IMR-90 (cell line): ENCODE data around the gene PDCD1LG2. TPM values are rescaled to one million over a fixed set of nuclear protein-coding genes. Genes with fewer than 3 reads are reported as not detected.

ENCODE experiments used
- ATAC-seq: fragments of 200-7000 bp; cut with Tn5 transposase; 2 replicates; pipeline ENCODE4 v1.9.1; 2020; ENCODE audit warnings: low read depth, mild to moderate bottlenecking, moderate library complexity
- BruUV-seq: library from RNA; stranded (reverse); fragments of 400-500 nt; replicated peaks from 2 replicates; lab custom pipeline; 2021; lab: Mats Ljungman, UMichigan
- CTCF ChIA-PET: fragments of 300-600 bp; formaldehyde crosslinking; extraction: SDS; loops from one replicate; lab custom pipeline; 2021; ENCODE audit warnings: antibody characterized with exemption; lab: Yijun Ruan, JAX
- POLR2A ChIA-PET: fragments of 300-600 bp; sonication (Branson Sonifier 250); formaldehyde crosslinking; loops from one replicate; lab custom pipeline; 2022; ENCODE audit warnings: antibody characterized with exemption; ENCODE audit not compliant: unreplicated experiment; lab: Charles Lee
- DNase-seq: peaks from one replicate; pipeline ENCODE4 v3.0.0; 2013
- H2AFZ ChIP-seq: replicated peaks from 2 replicates; pipeline ENCODE3; 2013; ENCODE audit warnings: low read length, mild to moderate bottlenecking; ENCODE audit not compliant: poor library complexity
- H2AK5ac ChIP-seq: 2 replicates; pipeline ENCODE4 v1.6.1; 2013; ENCODE audit warnings: low read depth, low read length, inconsistent platforms
- H2AK9ac ChIP-seq: replicated peaks from 2 replicates; pipeline ENCODE3; 2013; ENCODE audit warnings: mild to moderate bottlenecking, low read depth, low read length, moderate library complexity; ENCODE audit not compliant: poor library complexity
- H2BK120ac ChIP-seq: 2 replicates; pipeline ENCODE4 v1.6.1; 2013; ENCODE audit warnings: low read depth, low read length, inconsistent platforms
- H2BK15ac ChIP-seq: 3 replicates; pipeline ENCODE4 v1.6.1; 2013; ENCODE audit warnings: low read depth, low read length, inconsistent platforms
- H2BK20ac ChIP-seq: 2 replicates; pipeline ENCODE4 v1.6.1; 2013; ENCODE audit warnings: low read depth, mild to moderate bottlenecking, inconsistent platforms, low read length, moderate library complexity
- H2BK5ac ChIP-seq: 2 replicates; pipeline ENCODE4 v1.6.1; 2013; ENCODE audit warnings: mild to moderate bottlenecking, low read depth, low read length, inconsistent platforms; ENCODE audit not compliant: poor library complexity, severe bottlenecking
- H3K14ac ChIP-seq: replicated peaks from 2 replicates; pipeline ENCODE4 v1.6.1; 2013; ENCODE audit warnings: low read depth, low read length, inconsistent platforms
- H3K18ac ChIP-seq: 2 replicates; pipeline ENCODE4 v1.6.1; 2013; ENCODE audit warnings: low read depth, low read length, control low read depth
- H3K23ac ChIP-seq: 2 replicates; pipeline ENCODE4 v1.6.1; 2013; ENCODE audit warnings: low read depth, low read length, inconsistent platforms
- H3K27ac ChIP-seq: 2 replicates; pipeline ENCODE4 v1.5.1; 2013; ENCODE audit warnings: mild to moderate bottlenecking, control low read depth, low read length; ENCODE audit not compliant: insufficient read depth
- H3K27me3 ChIP-seq: 2 replicates; pipeline ENCODE4 v1.6.1; 2013; ENCODE audit warnings: low read length; ENCODE audit not compliant: control insufficient read depth, insufficient read depth
- H3K36me3 ChIP-seq: 2 replicates; pipeline ENCODE4 v1.6.1; 2013; ENCODE audit warnings: low read length, mixed read lengths; ENCODE audit not compliant: control insufficient read depth, insufficient read depth
- H3K4ac ChIP-seq: 2 replicates; pipeline ENCODE4 v1.6.1; 2013; ENCODE audit warnings: low read depth, low read length, inconsistent platforms
- H3K4me1 ChIP-seq: 2 replicates; pipeline ENCODE4 v1.6.1; 2013; ENCODE audit warnings: low read length, mixed read lengths; ENCODE audit not compliant: control insufficient read depth, insufficient read depth
- H3K4me2 ChIP-seq: 2 replicates; pipeline ENCODE4 v1.6.1; 2013; ENCODE audit warnings: low read depth, mild to moderate bottlenecking, control low read depth, low read length, moderate library complexity
- H3K4me3 ChIP-seq: 2 replicates; pipeline ENCODE4 v1.5.1; 2013; ENCODE audit warnings: low read depth, mild to moderate bottlenecking, control low read depth, low read length, moderate library complexity; ENCODE audit not compliant: insufficient read depth
- H3K56ac ChIP-seq: 2 replicates; pipeline ENCODE4 v1.6.1; 2013; ENCODE audit warnings: low read length, inconsistent platforms; ENCODE audit not compliant: insufficient read depth; ENCODE audit errors: extremely low read depth
- H3K79me1 ChIP-seq, 2 experiments: 2 replicates each; pipeline ENCODE4 v1.6.1; 2013; ENCODE audit warnings: low read length in 2 of 2, inconsistent platforms in 1 of 2, low read depth in 1 of 2
- H3K9ac ChIP-seq: 2 replicates; pipeline ENCODE4 v1.6.1; 2013; ENCODE audit warnings: low read depth, low read length, control low read depth
- H3K9me1 ChIP-seq: 2 replicates; pipeline ENCODE4 v1.6.1; 2013; ENCODE audit warnings: low read length, inconsistent platforms; ENCODE audit not compliant: insufficient read depth
- H3K9me3 ChIP-seq: 2 replicates; pipeline ENCODE4 v1.6.1; 2013; ENCODE audit warnings: low read length; ENCODE audit not compliant: control insufficient read depth, insufficient read depth
- H4K20me1 ChIP-seq: 2 replicates; pipeline ENCODE4 v1.6.1; 2013; ENCODE audit warnings: low read length, inconsistent platforms; ENCODE audit not compliant: insufficient read depth
- H4K5ac ChIP-seq: 2 replicates; pipeline ENCODE4 v1.6.1; 2013; ENCODE audit warnings: mild to moderate bottlenecking, low read depth, low read length, control low read depth
- H4K8ac ChIP-seq, 2 experiments: 2 replicates each; pipeline ENCODE4 v1.6.1; 2013; ENCODE audit warnings: low read depth in 2 of 2, low read length in 2 of 2, control low read depth in 1 of 2, inconsistent platforms in 1 of 2
- H4K91ac ChIP-seq: 2 replicates; pipeline ENCODE4 v1.6.1; 2013; ENCODE audit warnings: low read depth, low read length, inconsistent platforms; ENCODE audit not compliant: insufficient read depth
- CTCF ChIP-seq: conservative IDR thresholded peaks from 2 replicates; pipeline ENCODE4 v1.5.1; 2012; ENCODE audit warnings: mild to moderate bottlenecking, low read depth, low read length, improper control_type of control experiment
- FOS ChIP-seq: fragments of 150-350 bp; IDR thresholded peaks from 2 replicates; pipeline ENCODE4 v1.6.1; 2016; ENCODE audit warnings: low read depth, low read length
- MAZ ChIP-seq: IDR thresholded peaks from 2 replicates; pipeline ENCODE4 v1.6.1; 2012; ENCODE audit warnings: low read depth, mild to moderate bottlenecking, low read length, improper control_type of control experiment, moderate library complexity, borderline replicate concordance
- MXI1 ChIP-seq: IDR thresholded peaks from 2 replicates; pipeline ENCODE4 v1.6.1; 2012; ENCODE audit warnings: low read depth, mild to moderate bottlenecking, low read length, moderate library complexity, borderline replicate concordance
- POLR2A ChIP-seq: IDR thresholded peaks from 2 replicates; pipeline ENCODE4 v1.6.1; 2012; ENCODE audit warnings: mild to moderate bottlenecking, low read depth, low read length
- RFX5 ChIP-seq: IDR thresholded peaks from 2 replicates; pipeline ENCODE4 v1.8.0; 2012; ENCODE audit warnings: low read depth, mild to moderate bottlenecking, low read length, moderate library complexity
- WGBS, 2 experiments: methylation state at CpG; one replicate each; pipeline versions ENCODE4 v1.1.5 to v1.1.7; 2013; ENCODE audit warnings: missing lambda C conversion rate in 2 of 2; ENCODE audit not compliant: insufficient read length in 1 of 2; ENCODE audit errors: extremely low coverage in 2 of 2; 5-methylcytosine and 5-hydroxymethylcytosine counted together
- dilution Hi-C: fragments of 300-500 bp; cut with HindIII; formaldehyde crosslinking; loops from one replicate; pipeline ENCODE4 v1.14.3; 2018; ENCODE audit warnings: low sequenced_read_pairs; ENCODE audit not compliant: unreplicated experiment
- in situ Hi-C: fragments of 300-500 bp; cut with MboI; formaldehyde crosslinking; loops from 3 replicates; pipeline ENCODE4 v1.14.3; 2019; ENCODE audit warnings: low sequenced_read_pairs, inconsistent platforms, mixed read lengths
- intact Hi-C: fragments of 100-400 bp; cut with micrococcal nuclease; formaldehyde crosslinking; loops from 2 replicates; pipeline ENCODE4 v1.10.0; 2022
- polyA plus RNA-seq, 3 experiments: library from polyadenylated mRNA; depleted of rRNA; stranded (reverse); fragments of >200 nt; gene quantifications; 2 replicates each; pipeline ENCODE4 v1.2.3, GENCODE V29; 2012; ENCODE audit warnings: low replicate concordance in 1 of 3
- total RNA-seq: library from RNA; depleted of rRNA; stranded (reverse); fragments of >200 nt; gene quantifications from 2 replicates; pipeline ENCODE4 v1.2.3, GENCODE V29; 2012

PDCD1LG2 gene
- total and polyA plus RNA-seq, 2 of the 4 experiments (the other 2 are of a cell fraction), result 17.5 to 33.3 TPM

GRCh38 chr9:5524090-5524489, 13.8 kb downstream of the PDCD1LG2 start:
- dilution Hi-C loops (no loop called here), in situ Hi-C loops (no loop called here), intact Hi-C loops (no loop called here)
- no peak overlapping the region for H3K27ac ChIP-seq
- no peak overlapping the region for H2BK5ac ChIP-seq
- no peak overlapping the region for H3K4me3 ChIP-seq
- no peak overlapping the region for H3K14ac ChIP-seq
- H3K56ac ChIP-seq, result no peak overlapping the region
- no peak overlapping the region for H3K9ac ChIP-seq
- H2BK120ac ChIP-seq, result no peak overlapping the region
- peaks cover 8% of the 10 kb centered on the region for H3K36me3 ChIP-seq
- H3K18ac ChIP-seq, result no peak overlapping the region
- no CpG with 5 or more reads among the region's 4 CpGs for WGBS, 2 experiments
- no TSS peak for BruUV-seq
- CTCF ChIA-PET, result no interaction called here
- no peak overlapping the region for H2AK9ac ChIP-seq
- no peak overlapping the region for H2BK20ac ChIP-seq
- no peak overlapping the region for H3K23ac ChIP-seq
- H3K4ac ChIP-seq, result no peak overlapping the region
- no peaks in the 10 kb centered on the region for H3K9me3 ChIP-seq
- POLR2A ChIA-PET, result no interaction called here
- no peak overlapping the region for H4K8ac ChIP-seq
- no peak overlapping the region for H2BK15ac ChIP-seq
- H2AFZ ChIP-seq, result no peak overlapping the region
- H3K9me1 ChIP-seq, result 0 out of 2 replicates have a peak, but pooled peaks cover 3% of the 10 kb centered on the region
- H2AK5ac ChIP-seq, result no peak overlapping the region
- H4K5ac ChIP-seq, result no peak overlapping the region
- no peaks in the 10 kb centered on the region for H3K27me3 ChIP-seq
- peaks cover 13 to 32% of the 10 kb centered on the region in 2 experiments for H3K79me1 ChIP-seq
- H3K4me2 ChIP-seq, result no peak overlapping the region
- ATAC-seq (no peak), DNase-seq (no peak)
- H3K4me1 ChIP-seq, result peaks cover 3% of the 10 kb centered on the region
- TF ChIP-seq MAZ, result no peak
- TF ChIP-seq FOS, result no peak
- TF ChIP-seq MXI1, result no peak
- no peak for TF ChIP-seq CTCF
- no peak for TF ChIP-seq RFX5
- TF ChIP-seq POLR2A, result no peak
- no peak overlapping the region for H4K91ac ChIP-seq
- no peaks in the 10 kb centered on the region for H4K20me1 ChIP-seq
